Epithelial cell of prostate (primary cell): ENCODE data around the gene ATP13A1.
"Not testable (repeated sequence)": the region's sequence is repeated elsewhere in the genome, so short reads cannot be mapped to it uniquely, and the experiment has no call there.

Source experiments
- DNase-seq: peaks from one replicate; pipeline ENCODE4 v3.0.0-alpha.2; 2011; ENCODE audit warnings: low read depth, low spot score
- H3K27ac ChIP-seq: fragments of 450-650 bp; 2 replicates; pipeline ENCODE4 v1.5.1; 2017; ENCODE audit warnings: mild to moderate bottlenecking

Gene ATP13A1

GRCh38 chr19:19665420-19665948 lies 2.0 kb upstream of the ATP13A1 start:
- DNase-seq, H3K27ac ChIP-seq: not testable (repeated sequence)

- no peak for DNase-seq
- peak overlapping the region; percentile 81 for H3K27ac ChIP-seq
Measured at GRCh38 chr19:19662871-19663255, 613 bp downstream of the ATP13A1 start.

GRCh38 chr19:19662344-19662743 lies 1.1 kb downstream of the ATP13A1 start:
- DNase-seq, result no peak
- peak overlapping the region; percentile 81 for H3K27ac ChIP-seq

- DNase-seq, result no peak
- H3K27ac ChIP-seq, result no peak overlapping the region
Measured at GRCh38 chr19:19661675-19662251, 1.7 kb downstream of the ATP13A1 start.

- no peak for DNase-seq
- H3K27ac ChIP-seq, result no peak overlapping the region
Measured at GRCh38 chr19:19661141-19661674, 2.3 kb downstream of the ATP13A1 start.

- H3K27ac ChIP-seq, result no peak overlapping the region
- no peak for DNase-seq
Measured at GRCh38 chr19:19659646-19660245, 3.7 kb downstream of the ATP13A1 start.

- no peak for DNase-seq
- H3K27ac ChIP-seq, result no peak overlapping the region
Measured at GRCh38 chr19:19657397-19657783, 6.1 kb downstream of the ATP13A1 start.

- H3K27ac ChIP-seq, result no peak overlapping the region
- no peak for DNase-seq
Measured at GRCh38 chr19:19656451-19657396, 6.8 kb downstream of the ATP13A1 start.

GRCh38 chr19:19655641-19656343 lies 7.7 kb downstream of the ATP13A1 start:
- DNase-seq, result no peak
- H3K27ac ChIP-seq, result no peak overlapping the region

- H3K27ac ChIP-seq, result no peak overlapping the region
- DNase-seq, result no peak
Measured at GRCh38 chr19:19655051-19655594, 8.4 kb downstream of the ATP13A1 start.

- no peak for DNase-seq
- no peak overlapping the region for H3K27ac ChIP-seq
Measured at GRCh38 chr19:19654441-19654840, 9.0 kb downstream of the ATP13A1 start.

- DNase-seq, result no peak
- no peak overlapping the region for H3K27ac ChIP-seq
Measured at GRCh38 chr19:19653597-19654147, 9.8 kb downstream of the ATP13A1 start.

GRCh38 chr19:19652482-19653295 lies 10.8 kb downstream of the ATP13A1 start:
- H3K27ac ChIP-seq, result no peak overlapping the region
- no peak for DNase-seq

GRCh38 chr19:19651076-19651475 lies 12.4 kb downstream of the ATP13A1 start:
- DNase-seq, result no peak
- no peak overlapping the region for H3K27ac ChIP-seq

GRCh38 chr19:19650331-19650730 lies 13.1 kb downstream of the ATP13A1 start:
- no peak for DNase-seq
- H3K27ac ChIP-seq, result no peak overlapping the region

GRCh38 chr19:19649580-19649995 lies 13.9 kb downstream of the ATP13A1 start:
- no peak overlapping the region for H3K27ac ChIP-seq
- no peak for DNase-seq

GRCh38 chr19:19649155-19649554 lies 14.3 kb downstream of the ATP13A1 start:
- no peak for DNase-seq

GRCh38 chr19:19647037-19647835 lies 16.2 kb downstream of the ATP13A1 start:
- no peak overlapping the region for H3K27ac ChIP-seq
- DNase-seq, result no peak

More at GRCh38 chr19:19649155-19649554, 14.3 kb downstream of the ATP13A1 start:
- H3K27ac ChIP-seq, result no peak overlapping the region
